ENCODE measurements around the gene SLC37A1.

SLC37A1 gene

GRCh38 chr21:42547001-42547905 is 33.6 kb downstream of the SLC37A1 start:
- DNase-seq: no peak

GRCh38 chr21:42547906-42548365 is 34.3 kb downstream of the SLC37A1 start:
- DNase-seq: no peak

GRCh38 chr21:42548687-42549406 is 35.2 kb downstream of the SLC37A1 start:
- no peak for DNase-seq

GRCh38 chr21:42550817-42551216 is 37.2 kb downstream of the SLC37A1 start:
- DNase-seq: no peak

- no peak for DNase-seq
These were observed 39.0 kb downstream of the SLC37A1 start for GRCh38 chr21:42552407-42553336.

GRCh38 chr21:42553435-42553834 is 39.8 kb downstream of the SLC37A1 start:
- DNase-seq: no peak

GRCh38 chr21:42554251-42554961 is 40.8 kb downstream of the SLC37A1 start:
- no peak for DNase-seq

- no peak for DNase-seq
These were observed 42.2 kb downstream of the SLC37A1 start for GRCh38 chr21:42555756-42556438.

GRCh38 chr21:42556476-42556875 is 42.8 kb downstream of the SLC37A1 start:
- DNase-seq: no peak

GRCh38 chr21:42556960-42557359 is 43.3 kb downstream of the SLC37A1 start:
- no peak for DNase-seq

- DNase-seq: no peak
These were observed 43.8 kb downstream of the SLC37A1 start for GRCh38 chr21:42557420-42557819.

GRCh38 chr21:42558368-42558767 is 44.7 kb downstream of the SLC37A1 start:
- DNase-seq: no peak

GRCh38 chr21:42558846-42559245 is 45.2 kb downstream of the SLC37A1 start:
- DNase-seq: no peak

GRCh38 chr21:42559326-42559725 is 45.7 kb downstream of the SLC37A1 start:
- no peak for DNase-seq

- peak; percentile 51 for DNase-seq
These were observed 47.0 kb downstream of the SLC37A1 start for GRCh38 chr21:42560517-42561179.

- no peak for DNase-seq
These were observed 48.4 kb downstream of the SLC37A1 start for GRCh38 chr21:42561762-42562650.

- no peak for DNase-seq
These were observed 49.2 kb downstream of the SLC37A1 start for GRCh38 chr21:42562816-42563215.

GRCh38 chr21:42563261-42563660 is 49.6 kb downstream of the SLC37A1 start:
- no peak for DNase-seq

- no peak for DNase-seq
These were observed 50.0 kb downstream of the SLC37A1 start for GRCh38 chr21:42563686-42564085.

- no peak for DNase-seq
These were observed 50.9 kb downstream of the SLC37A1 start for GRCh38 chr21:42564561-42564971.
